ENCODE data around the gene SMIM41. TPM values are rescaled to one million over a fixed set of nuclear protein-coding genes. Genes with fewer than 3 reads are reported as not detected.

The SMIM41 gene
- total and polyA plus RNA-seq, 4 donors = 0.03 to 0.50 (median 0.24) TPM; not detected in 1

DNA sequence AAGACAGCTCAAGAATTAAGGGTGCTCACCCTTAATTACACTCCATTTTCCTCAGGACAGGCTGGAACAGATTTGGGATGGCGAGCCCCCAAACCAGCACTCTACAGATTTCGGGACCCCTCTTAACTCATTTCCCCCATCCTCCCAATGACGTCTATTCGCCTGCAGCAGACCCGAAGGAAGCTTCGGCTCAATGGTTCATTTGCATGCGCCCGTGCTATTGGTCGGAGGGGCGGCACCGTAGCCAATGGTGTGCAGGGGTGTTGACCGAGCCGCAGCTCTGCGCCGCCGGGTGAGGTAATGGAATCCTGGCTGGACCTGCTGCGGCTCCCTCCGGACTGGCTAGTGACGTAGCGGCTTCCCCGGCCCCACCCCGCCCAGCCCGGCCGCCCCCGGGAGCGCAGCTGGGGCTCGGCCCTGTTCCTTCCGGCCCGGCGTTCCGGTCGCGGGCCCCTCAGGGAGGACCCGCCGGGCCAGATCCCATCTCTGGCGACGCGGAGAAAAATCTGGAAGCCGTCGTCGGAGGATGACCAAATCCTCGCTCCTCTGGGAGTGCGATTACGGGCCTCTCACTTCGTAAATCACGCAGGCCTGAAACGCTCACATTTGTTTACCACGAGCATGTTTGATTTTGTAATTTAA, 46.6 kb upstream of the SMIM41 start:
- Histone ChIP-seq H3K27me3 (ENCODE audit: control insufficient read depth in 4 of 4, insufficient read depth in 4 of 4, low read length in 3 of 4) (no peaks in the 10 kb centered on the region), H3K9me3 (ENCODE audit: control insufficient read depth in 4 of 4, low read length in 3 of 4) (no peaks in the 10 kb centered on the region), H3K9ac (ENCODE audit: low read depth in 1 of 2, low read length in 2 of 2) (peak overlapping the region; percentile 80 to 92), H3K4me1 (ENCODE audit: control insufficient read depth in 4 of 4, insufficient read depth in 4 of 4, low read length in 3 of 4) (peaks cover 0 to 12% (median 7%) of the 10 kb centered on the region in 4 donors), H3K27ac (ENCODE audit: low read depth in 1 of 2, low read length in 2 of 2) (peak overlapping the region; percentile 77 to 96), H3K36me3 (ENCODE audit: control insufficient read depth in 4 of 4, insufficient read depth in 3 of 4, low read depth in 1 of 4, low read length in 3 of 4) (no peaks in the 10 kb centered on the region), H3K4me3 (ENCODE audit: low read depth in 1 of 3, low read length in 3 of 3) (peak overlapping the region in 2 of 3 donors; percentile 19 to 28)
- 2% methylated on average over 48 of the region's 48 CpGs for WGBS
- TF ChIP-seq TAF1 (conservative IDR thresholded peaks at IDR 0.05) = no peak
- TF ChIP-seq, protein P1, sequence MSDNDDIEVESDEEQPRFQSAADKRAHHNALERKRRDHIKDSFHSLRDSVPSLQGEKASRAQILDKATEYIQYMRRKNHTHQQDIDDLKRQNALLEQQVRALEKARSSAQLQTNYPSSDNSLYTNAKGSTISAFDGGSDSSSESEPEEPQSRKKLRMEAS (IDR thresholded peaks at IDR 0.05) = no peak
- no peak for TF ChIP-seq FOXA1 (IDR thresholded peaks at IDR 0.05)
- TF ChIP-seq FOXA2 (IDR thresholded peaks at IDR 0.05) = no peak
- TF ChIP-seq NR2F2 (IDR thresholded peaks at IDR 0.05) = no peak
- TF ChIP-seq JUND (IDR thresholded peaks at IDR 0.05) = peak; percentile 76 to 90
- TF ChIP-seq RXRA (IDR thresholded peaks at IDR 0.05) = peak in 1 of 2 donors; percentile 53
- peak in 1 of 2 donors; percentile 34 for TF ChIP-seq EGR1 (IDR thresholded peaks at IDR 0.05; ENCODE audit: low read depth in 2 of 2)
- TF ChIP-seq, protein P2, sequence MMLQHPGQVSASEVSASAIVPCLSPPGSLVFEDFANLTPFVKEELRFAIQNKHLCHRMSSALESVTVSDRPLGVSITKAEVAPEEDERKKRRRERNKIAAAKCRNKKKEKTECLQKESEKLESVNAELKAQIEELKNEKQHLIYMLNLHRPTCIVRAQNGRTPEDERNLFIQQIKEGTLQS (IDR thresholded peaks at IDR 0.05) = no peak
- TF ChIP-seq, protein P3, sequence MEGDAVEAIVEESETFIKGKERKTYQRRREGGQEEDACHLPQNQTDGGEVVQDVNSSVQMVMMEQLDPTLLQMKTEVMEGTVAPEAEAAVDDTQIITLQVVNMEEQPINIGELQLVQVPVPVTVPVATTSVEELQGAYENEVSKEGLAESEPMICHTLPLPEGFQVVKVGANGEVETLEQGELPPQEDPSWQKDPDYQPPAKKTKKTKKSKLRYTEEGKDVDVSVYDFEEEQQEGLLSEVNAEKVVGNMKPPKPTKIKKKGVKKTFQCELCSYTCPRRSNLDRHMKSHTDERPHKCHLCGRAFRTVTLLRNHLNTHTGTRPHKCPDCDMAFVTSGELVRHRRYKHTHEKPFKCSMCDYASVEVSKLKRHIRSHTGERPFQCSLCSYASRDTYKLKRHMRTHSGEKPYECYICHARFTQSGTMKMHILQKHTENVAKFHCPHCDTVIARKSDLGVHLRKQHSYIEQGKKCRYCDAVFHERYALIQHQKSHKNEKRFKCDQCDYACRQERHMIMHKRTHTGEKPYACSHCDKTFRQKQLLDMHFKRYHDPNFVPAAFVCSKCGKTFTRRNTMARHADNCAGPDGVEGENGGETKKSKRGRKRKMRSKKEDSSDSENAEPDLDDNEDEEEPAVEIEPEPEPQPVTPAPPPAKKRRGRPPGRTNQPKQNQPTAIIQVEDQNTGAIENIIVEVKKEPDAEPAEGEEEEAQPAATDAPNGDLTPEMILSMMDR (IDR thresholded peaks at IDR 0.05; ENCODE audit: low read depth, low read length, missing input control) = no peak
- TF ChIP-seq GABPA (IDR thresholded peaks at IDR 0.05 in 1 of 2, conservative IDR thresholded peaks at IDR 0.05 in 1 of 2) = peak in 1 of 2 donors; percentile 67
- TF ChIP-seq, protein P4, sequence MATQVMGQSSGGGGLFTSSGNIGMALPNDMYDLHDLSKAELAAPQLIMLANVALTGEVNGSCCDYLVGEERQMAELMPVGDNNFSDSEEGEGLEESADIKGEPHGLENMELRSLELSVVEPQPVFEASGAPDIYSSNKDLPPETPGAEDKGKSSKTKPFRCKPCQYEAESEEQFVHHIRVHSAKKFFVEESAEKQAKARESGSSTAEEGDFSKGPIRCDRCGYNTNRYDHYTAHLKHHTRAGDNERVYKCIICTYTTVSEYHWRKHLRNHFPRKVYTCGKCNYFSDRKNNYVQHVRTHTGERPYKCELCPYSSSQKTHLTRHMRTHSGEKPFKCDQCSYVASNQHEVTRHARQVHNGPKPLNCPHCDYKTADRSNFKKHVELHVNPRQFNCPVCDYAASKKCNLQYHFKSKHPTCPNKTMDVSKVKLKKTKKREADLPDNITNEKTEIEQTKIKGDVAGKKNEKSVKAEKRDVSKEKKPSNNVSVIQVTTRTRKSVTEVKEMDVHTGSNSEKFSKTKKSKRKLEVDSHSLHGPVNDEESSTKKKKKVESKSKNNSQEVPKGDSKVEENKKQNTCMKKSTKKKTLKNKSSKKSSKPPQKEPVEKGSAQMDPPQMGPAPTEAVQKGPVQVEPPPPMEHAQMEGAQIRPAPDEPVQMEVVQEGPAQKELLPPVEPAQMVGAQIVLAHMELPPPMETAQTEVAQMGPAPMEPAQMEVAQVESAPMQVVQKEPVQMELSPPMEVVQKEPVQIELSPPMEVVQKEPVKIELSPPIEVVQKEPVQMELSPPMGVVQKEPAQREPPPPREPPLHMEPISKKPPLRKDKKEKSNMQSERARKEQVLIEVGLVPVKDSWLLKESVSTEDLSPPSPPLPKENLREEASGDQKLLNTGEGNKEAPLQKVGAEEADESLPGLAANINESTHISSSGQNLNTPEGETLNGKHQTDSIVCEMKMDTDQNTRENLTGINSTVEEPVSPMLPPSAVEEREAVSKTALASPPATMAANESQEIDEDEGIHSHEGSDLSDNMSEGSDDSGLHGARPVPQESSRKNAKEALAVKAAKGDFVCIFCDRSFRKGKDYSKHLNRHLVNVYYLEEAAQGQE (IDR thresholded peaks at IDR 0.05) = peak; percentile 61
- no peak for TF ChIP-seq HNF4A (conservative IDR thresholded peaks at IDR 0.05)
- TF ChIP-seq RAD21 (IDR thresholded peaks at IDR 0.05) = peak in 1 of 2 donors; percentile 34
- TF ChIP-seq, protein P5, sequence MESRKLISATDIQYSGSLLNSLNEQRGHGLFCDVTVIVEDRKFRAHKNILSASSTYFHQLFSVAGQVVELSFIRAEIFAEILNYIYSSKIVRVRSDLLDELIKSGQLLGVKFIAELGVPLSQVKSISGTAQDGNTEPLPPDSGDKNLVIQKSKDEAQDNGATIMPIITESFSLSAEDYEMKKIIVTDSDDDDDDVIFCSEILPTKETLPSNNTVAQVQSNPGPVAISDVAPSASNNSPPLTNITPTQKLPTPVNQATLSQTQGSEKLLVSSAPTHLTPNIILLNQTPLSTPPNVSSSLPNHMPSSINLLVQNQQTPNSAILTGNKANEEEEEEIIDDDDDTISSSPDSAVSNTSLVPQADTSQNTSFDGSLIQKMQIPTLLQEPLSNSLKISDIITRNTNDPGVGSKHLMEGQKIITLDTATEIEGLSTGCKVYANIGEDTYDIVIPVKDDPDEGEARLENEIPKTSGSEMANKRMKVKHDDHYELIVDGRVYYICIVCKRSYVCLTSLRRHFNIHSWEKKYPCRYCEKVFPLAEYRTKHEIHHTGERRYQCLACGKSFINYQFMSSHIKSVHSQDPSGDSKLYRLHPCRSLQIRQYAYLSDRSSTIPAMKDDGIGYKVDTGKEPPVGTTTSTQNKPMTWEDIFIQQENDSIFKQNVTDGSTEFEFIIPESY (IDR thresholded peaks at IDR 0.05) = no peak
- peak; percentile 51 for TF ChIP-seq YY1 (IDR thresholded peaks at IDR 0.05)
- TF ChIP-seq SP1 (IDR thresholded peaks at IDR 0.05) = peak; percentile 77
- no peak for TF ChIP-seq HNF4G (IDR thresholded peaks at IDR 0.05)
- peak; percentile 86 for DNase-seq (ENCODE audit: low spot score)
